Frontal cortex (tissue), 4 donors: ENCODE data around the gene KRT86. TPM values are rescaled to one million over a fixed set of nuclear protein-coding genes. Genes with fewer than 3 reads are reported as not detected.

Source experiments
- DNase-seq, 2 donors: peaks; one replicate each; pipeline ENCODE4 v3.0.0; 2012; ENCODE audit warnings: low spot score in 2 of 2
- FAIRE-seq: peaks from 2 replicates; lab custom pipeline; 2012; peaks lifted over from hg19 to GRCh38; lab: Jason Lieb, UNC
- total RNA-seq: library from RNA; depleted of rRNA; stranded (reverse); fragments of >200 nt; gene quantifications from one replicate; pipeline ENCODE4 v1.2.3, GENCODE V29; 2014
- donor health status: control.
- donor health status: control.
- donor health status: control.

Gene KRT86
- total RNA-seq, 1 donor from 2014 or later, result under 0.01 TPM

GRCh38 chr12:52347016-52347415 is 72.6 kb downstream of the KRT86 start:
- DNase-seq, result no peak
- no peak for FAIRE-seq

- FAIRE-seq, result no peak
- DNase-seq, result no peak
Observed at GRCh38 chr12:52347551-52348510, 73.4 kb downstream of the KRT86 start.

GRCh38 chr12:52349196-52349595 is 74.8 kb downstream of the KRT86 start:
- FAIRE-seq (no peak), DNase-seq (no peak)

GRCh38 chr12:52350021-52350620 is 75.7 kb downstream of the KRT86 start:
- FAIRE-seq, result no peak
- DNase-seq, result no peak

- FAIRE-seq, result no peak
Observed at GRCh38 chr12:52350786-52351185, 76.3 kb downstream of the KRT86 start.

GRCh38 chr12:52351196-52352059 is 77.0 kb downstream of the KRT86 start:
- DNase-seq (no peak), FAIRE-seq (no peak)

More at GRCh38 chr12:52350786-52351185, 76.3 kb downstream of the KRT86 start:
- DNase-seq, result no peak

GRCh38 chr12:52352951-52353350 is 78.5 kb downstream of the KRT86 start:
- FAIRE-seq, result no peak
- no peak for DNase-seq

- no peak for FAIRE-seq
- DNase-seq, result no peak
Observed at GRCh38 chr12:52353766-52354165, 79.3 kb downstream of the KRT86 start.

- no peak for FAIRE-seq
- no peak for DNase-seq
Observed at GRCh38 chr12:52354200-52354599, 79.8 kb downstream of the KRT86 start.

GRCh38 chr12:52355176-52355575 is 80.7 kb downstream of the KRT86 start:
- FAIRE-seq, result no peak
- no peak for DNase-seq

- no peak for FAIRE-seq
Observed at GRCh38 chr12:52356031-52356761, 81.8 kb downstream of the KRT86 start.

GRCh38 chr12:52356762-52357580 is 82.5 kb downstream of the KRT86 start:
- DNase-seq, result no peak
- no peak for FAIRE-seq

More at GRCh38 chr12:52356031-52356761, 81.8 kb downstream of the KRT86 start:
- DNase-seq, result no peak

Other genes starting within 250 kb of the KRT86 start
- 5.3 TPM for gene NR4A1, start 223.2 kb upstream of the KRT86 start, total RNA-seq
- 26.5 TPM for gene ATG101, start 204.7 kb upstream of the KRT86 start, total RNA-seq
- not detected for gene SMIM41, start 194.9 kb upstream of the KRT86 start, total RNA-seq
- not detected for gene KRT80, start 82.6 kb upstream of the KRT86 start, total RNA-seq
- gene KRT7, start 41.4 kb upstream of the KRT86 start, total RNA-seq, result not detected
- not detected for gene KRT81, start 16.9 kb downstream of the KRT86 start, total RNA-seq
- gene KRT83, start 46.8 kb downstream of the KRT86 start, total RNA-seq, result not detected
- gene KRT85, start 92.8 kb downstream of the KRT86 start, total RNA-seq, result not detected
- gene KRT84, start 111.0 kb downstream of the KRT86 start, total RNA-seq, result not detected
- not detected for gene KRT82, start 131.7 kb downstream of the KRT86 start, total RNA-seq
- not detected for gene KRT75, start 159.7 kb downstream of the KRT86 start, total RNA-seq
- gene KRT6B, start 177.5 kb downstream of the KRT86 start, total RNA-seq, result not detected
- not detected for gene KRT6C, start 199.2 kb downstream of the KRT86 start, total RNA-seq
- not detected for gene KRT6A, start 218.6 kb downstream of the KRT86 start, total RNA-seq
- gene KRT5, start 245.7 kb downstream of the KRT86 start, total RNA-seq, result not detected